HCT116 (cell line): ENCODE measurements around the gene DHODH. TPM values are rescaled to one million over a fixed set of nuclear protein-coding genes. Genes with fewer than 3 reads are reported as not detected.

ENCODE experiments used
- CBX3 ChIP-seq: IDR thresholded peaks from 2 replicates; pipeline ENCODE4 v1.6.1; 2012; ENCODE audit warnings: low read depth
- EZH2 ChIP-seq: fragments of 200-600 bp; sonication (generic); IDR thresholded peaks from 2 replicates; pipeline ENCODE4 v1.6.1; 2017; ENCODE audit warnings: antibody characterized with exemption, mixed run types
- SP1 ChIP-seq: IDR thresholded peaks from 2 replicates; pipeline ENCODE4 v1.6.1; 2012; ENCODE audit warnings: low read depth
- total RNA-seq: library from RNA; stranded (reverse); gene quantifications from one replicate; pipeline ENCODE4 v1.2.1, GENCODE V29; 2021; ENCODE audit not compliant: unreplicated experiment
- TF ChIP-seq, protein P1 (sequence below): IDR thresholded peaks from 2 replicates; pipeline ENCODE4 v1.6.1; 2011; ENCODE audit warnings: mild to moderate bottlenecking, low read length, moderate library complexity; ENCODE audit not compliant: insufficient replicate concordance; ENCODE audit errors: extremely low read depth
- TF ChIP-seq, protein P2 (sequence below): IDR thresholded peaks from 2 replicates; pipeline ENCODE4 v1.6.1; 2012; ENCODE audit warnings: low read depth

Gene DHODH
- total RNA-seq, 1 experiment from 2014 or later: 22.1 TPM

DNA sequence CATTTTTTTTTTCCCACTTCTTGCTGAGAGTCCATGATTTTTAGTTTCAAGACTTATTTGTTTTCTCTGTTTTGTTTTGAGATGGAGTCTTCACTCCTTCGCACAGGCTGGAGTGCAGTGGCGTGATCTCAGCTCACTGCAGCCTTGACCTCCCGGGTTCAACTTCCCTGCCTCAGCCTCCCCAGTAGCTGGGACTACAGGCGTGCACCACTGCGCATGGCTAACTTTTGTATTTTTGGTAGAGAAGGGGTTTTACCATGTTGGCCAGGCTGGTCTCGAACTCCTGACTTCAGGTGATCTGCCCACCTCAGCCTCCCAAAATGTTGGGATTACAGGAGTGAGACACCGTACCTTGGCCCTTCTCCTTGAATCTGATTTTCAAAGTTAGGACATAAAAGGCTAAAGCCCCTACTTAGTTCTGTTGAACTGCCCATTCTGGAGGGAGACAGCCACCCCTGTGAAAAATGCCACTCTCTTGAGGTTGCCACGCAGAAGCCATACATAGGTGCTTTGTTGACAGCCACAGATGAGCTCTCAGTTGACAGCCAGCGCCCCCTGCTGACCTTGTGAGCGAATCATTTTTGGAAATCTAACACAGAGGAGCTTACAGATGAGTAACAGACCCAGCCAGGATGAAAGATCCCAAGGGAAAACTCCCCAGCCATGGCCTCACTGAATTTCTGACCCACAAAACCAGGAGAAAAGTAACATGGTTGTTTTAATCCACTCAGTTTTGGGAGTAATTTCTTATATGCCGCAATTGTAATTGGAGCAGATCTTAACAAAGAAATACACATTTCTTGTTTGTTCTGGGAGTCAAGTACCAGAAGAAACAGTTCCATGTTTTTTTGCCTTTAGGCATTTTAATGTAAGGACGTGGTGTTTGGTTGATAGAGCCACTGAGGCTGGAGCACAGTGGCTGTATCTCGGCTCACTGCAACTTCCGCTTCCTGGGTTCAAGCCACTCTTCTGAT, 47.2 kb upstream of the DHODH start (continued):
- TF ChIP-seq, protein P1, sequence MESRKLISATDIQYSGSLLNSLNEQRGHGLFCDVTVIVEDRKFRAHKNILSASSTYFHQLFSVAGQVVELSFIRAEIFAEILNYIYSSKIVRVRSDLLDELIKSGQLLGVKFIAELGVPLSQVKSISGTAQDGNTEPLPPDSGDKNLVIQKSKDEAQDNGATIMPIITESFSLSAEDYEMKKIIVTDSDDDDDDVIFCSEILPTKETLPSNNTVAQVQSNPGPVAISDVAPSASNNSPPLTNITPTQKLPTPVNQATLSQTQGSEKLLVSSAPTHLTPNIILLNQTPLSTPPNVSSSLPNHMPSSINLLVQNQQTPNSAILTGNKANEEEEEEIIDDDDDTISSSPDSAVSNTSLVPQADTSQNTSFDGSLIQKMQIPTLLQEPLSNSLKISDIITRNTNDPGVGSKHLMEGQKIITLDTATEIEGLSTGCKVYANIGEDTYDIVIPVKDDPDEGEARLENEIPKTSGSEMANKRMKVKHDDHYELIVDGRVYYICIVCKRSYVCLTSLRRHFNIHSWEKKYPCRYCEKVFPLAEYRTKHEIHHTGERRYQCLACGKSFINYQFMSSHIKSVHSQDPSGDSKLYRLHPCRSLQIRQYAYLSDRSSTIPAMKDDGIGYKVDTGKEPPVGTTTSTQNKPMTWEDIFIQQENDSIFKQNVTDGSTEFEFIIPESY: no peak
- TF ChIP-seq CBX3 (peak; percentile 41; the same call in 1 of the 2 replicates), SP1 (no peak), EZH2 (no peak)
- TF ChIP-seq, protein P2, sequence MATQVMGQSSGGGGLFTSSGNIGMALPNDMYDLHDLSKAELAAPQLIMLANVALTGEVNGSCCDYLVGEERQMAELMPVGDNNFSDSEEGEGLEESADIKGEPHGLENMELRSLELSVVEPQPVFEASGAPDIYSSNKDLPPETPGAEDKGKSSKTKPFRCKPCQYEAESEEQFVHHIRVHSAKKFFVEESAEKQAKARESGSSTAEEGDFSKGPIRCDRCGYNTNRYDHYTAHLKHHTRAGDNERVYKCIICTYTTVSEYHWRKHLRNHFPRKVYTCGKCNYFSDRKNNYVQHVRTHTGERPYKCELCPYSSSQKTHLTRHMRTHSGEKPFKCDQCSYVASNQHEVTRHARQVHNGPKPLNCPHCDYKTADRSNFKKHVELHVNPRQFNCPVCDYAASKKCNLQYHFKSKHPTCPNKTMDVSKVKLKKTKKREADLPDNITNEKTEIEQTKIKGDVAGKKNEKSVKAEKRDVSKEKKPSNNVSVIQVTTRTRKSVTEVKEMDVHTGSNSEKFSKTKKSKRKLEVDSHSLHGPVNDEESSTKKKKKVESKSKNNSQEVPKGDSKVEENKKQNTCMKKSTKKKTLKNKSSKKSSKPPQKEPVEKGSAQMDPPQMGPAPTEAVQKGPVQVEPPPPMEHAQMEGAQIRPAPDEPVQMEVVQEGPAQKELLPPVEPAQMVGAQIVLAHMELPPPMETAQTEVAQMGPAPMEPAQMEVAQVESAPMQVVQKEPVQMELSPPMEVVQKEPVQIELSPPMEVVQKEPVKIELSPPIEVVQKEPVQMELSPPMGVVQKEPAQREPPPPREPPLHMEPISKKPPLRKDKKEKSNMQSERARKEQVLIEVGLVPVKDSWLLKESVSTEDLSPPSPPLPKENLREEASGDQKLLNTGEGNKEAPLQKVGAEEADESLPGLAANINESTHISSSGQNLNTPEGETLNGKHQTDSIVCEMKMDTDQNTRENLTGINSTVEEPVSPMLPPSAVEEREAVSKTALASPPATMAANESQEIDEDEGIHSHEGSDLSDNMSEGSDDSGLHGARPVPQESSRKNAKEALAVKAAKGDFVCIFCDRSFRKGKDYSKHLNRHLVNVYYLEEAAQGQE: no peak
